K562 (cell line): ENCODE results near the gene SMG5. TPM values are rescaled to one million over a fixed set of nuclear protein-coding genes. Genes with fewer than 3 reads are reported as not detected.

ENCODE experiments used
- ATAC-seq: fragments of 200-7000 bp; cut with Tn5 transposase; 3 replicates; pipeline ENCODE4 v1.9.1; 2020; ENCODE audit warnings: moderate library complexity
- BruUV-seq: library from RNA; stranded (reverse); fragments of 400-500 nt; replicated peaks from 2 replicates; lab custom pipeline; 2021; lab: Mats Ljungman, UMichigan
- CTCF ChIA-PET: fragments of 300-600 bp; formaldehyde crosslinking; extraction: SDS; loops from one replicate; lab custom pipeline; 2021; ENCODE audit warnings: low intra/inter-chr PET ratio; lab: Yijun Ruan, JAX
- POLR2A ChIA-PET: fragments of 300-600, 350-650 bp; sonication (Branson Sonifier 250); formaldehyde crosslinking; extraction: SDS; loops from one replicate; lab custom pipeline; 2021; ENCODE audit warnings: antibody characterized with exemption, inconsistent platforms; lab: Yijun Ruan, JAX
- DNase-seq, 4 experiments: peaks; one replicate each; pipeline versions ENCODE4 v3.0.0 to v3.0.0-alpha.2; 2011 to 2018; ENCODE audit warnings: low spot score in 3 of 4, mixed read lengths in 3 of 4; ENCODE audit errors: extremely low read depth in 1 of 4
- FAIRE-seq: peaks from 2 replicates; lab custom pipeline; 2011; peaks lifted over from hg19 to GRCh38; lab: Jason Lieb, UNC
- H2AFZ ChIP-seq: 2 replicates; pipeline ENCODE4 v1.6.0; 2011; ENCODE audit warnings: low read depth, low read length, control low read depth, inconsistent platforms
- H3K27ac ChIP-seq: fragments of 200-600 bp; 3 replicates; pipeline ENCODE4 v1.8.0; 2011; ENCODE audit warnings: low read depth, mild to moderate bottlenecking, control low read depth, inconsistent platforms, low read length, moderate library complexity, mixed read lengths; ENCODE audit errors: extremely low read depth
- H3K27me3 ChIP-seq, 2 experiments: fragments of 300-600 bp in 1 of 2; 2 replicates in 1 of 2; 3 replicates in 1 of 2; pipeline versions ENCODE4 v1.6.0 to v1.8.0; 2011; ENCODE audit warnings: inconsistent platforms in 2 of 2, low read length in 2 of 2, mild to moderate bottlenecking in 1 of 2, mixed read lengths in 1 of 2, moderate library complexity in 1 of 2; ENCODE audit not compliant: control insufficient read depth in 2 of 2, insufficient read depth in 2 of 2
- H3K36me3 ChIP-seq: fragments of 300-600 bp; 3 replicates; pipeline ENCODE4 v1.8.0; 2011; ENCODE audit warnings: mild to moderate bottlenecking, low read length, inconsistent platforms; ENCODE audit not compliant: control insufficient read depth, insufficient read depth
- H3K4me1 ChIP-seq, 2 experiments: fragments of 200-600 bp in 1 of 2; replicated peaks in 1 of 2; 2 replicates in 1 of 2; 3 replicates in 1 of 2; pipeline versions ENCODE4 v1.5.1 to v1.8.0; 2011; ENCODE audit warnings: inconsistent platforms in 2 of 2, low read length in 2 of 2, mild to moderate bottlenecking in 1 of 2, mixed read lengths in 1 of 2, moderate library complexity in 1 of 2; ENCODE audit not compliant: control insufficient read depth in 2 of 2, insufficient read depth in 2 of 2
- H3K4me2 ChIP-seq: 2 replicates; pipeline ENCODE4 v1.6.1; 2011; ENCODE audit warnings: low read length, control low read depth, inconsistent platforms, mixed read lengths; ENCODE audit not compliant: insufficient read depth
- H3K4me3 ChIP-seq: fragments of 200-600 bp; sonication (generic), shearing (Covaris generic); 2 replicates; pipeline ENCODE4 v1.5.1; 2016; ENCODE audit warnings: control low read depth, inconsistent platforms
- H3K79me2 ChIP-seq: fragments of 200-600 bp; 3 replicates; pipeline ENCODE4 v1.8.0; 2011; ENCODE audit warnings: low read length, inconsistent platforms; ENCODE audit not compliant: control insufficient read depth, insufficient read depth
- H3K9ac ChIP-seq, 2 experiments: 2 replicates each; pipeline versions ENCODE4 v1.6.0 to v1.6.1; 2011; ENCODE audit warnings: low read depth in 2 of 2, low read length in 2 of 2, control low read depth in 1 of 2, inconsistent platforms in 1 of 2, mild to moderate bottlenecking in 1 of 2, mixed read lengths in 1 of 2; ENCODE audit not compliant: insufficient read depth in 1 of 2
- H3K9me1 ChIP-seq: one replicate; pipeline ENCODE4 v1.6.0; 2011; ENCODE audit warnings: inconsistent platforms, mild to moderate bottlenecking, low read length, moderate library complexity; ENCODE audit not compliant: control insufficient read depth, insufficient read depth
- H3K9me3 ChIP-seq: replicated peaks from 2 replicates; pipeline ENCODE4 v1.5.1; 2011; ENCODE audit warnings: low read depth, low read length, inconsistent platforms; ENCODE audit not compliant: control insufficient read depth, insufficient read depth
- H4K20me1 ChIP-seq: replicated peaks from 2 replicates; pipeline ENCODE4 v1.6.1; 2011; ENCODE audit warnings: low read length, inconsistent platforms, mixed read lengths; ENCODE audit not compliant: control insufficient read depth, insufficient read depth
- HNRNPLL ChIP-seq: fragments of 200-400 bp; formaldehyde crosslinking; IDR thresholded peaks from 2 replicates; pipeline ENCODE4 v1.6.1; 2017; ENCODE audit warnings: low read length, low read depth, mild to moderate bottlenecking; ENCODE audit not compliant: poor library complexity, severe bottlenecking
- KAT8 ChIP-seq: fragments of 450-650 bp; IDR thresholded peaks from 2 replicates; pipeline ENCODE4 v1.6.1; 2016; ENCODE audit warnings: low read depth, mild to moderate bottlenecking
- MAFG ChIP-seq: fragments of 450-650 bp; conservative IDR thresholded peaks from 2 replicates; pipeline ENCODE4 v1.6.1; 2016; ENCODE audit warnings: missing genetic modification characterization, missing compliant biosample characterization
- MAZ ChIP-seq, 2 experiments: fragments of 450-650 bp in 1 of 2; sonication (generic) in 1 of 2; formaldehyde crosslinking; IDR thresholded peaks in 1 of 2; conservative IDR thresholded peaks in 1 of 2; 2 replicates each; pipeline versions ENCODE4 v1.4.0 to v1.5.0; 2020; ENCODE audit warnings: mild to moderate bottlenecking in 1 of 2, missing genetic modification reagents in 1 of 2
- MTA1 ChIP-seq: fragments of 450-650 bp; IDR thresholded peaks from 2 replicates; pipeline ENCODE4 v1.6.1; 2017; ENCODE audit warnings: borderline replicate concordance
- WGBS: fragments of 100-300 bp; shearing (Covaris generic); methylation state at CpG from one replicate; pipeline ENCODE4 v1.1.6; 2016; ENCODE audit warnings: low coverage, mixed read lengths; ENCODE audit not compliant: insufficient coverage; ENCODE audit errors: missing lambda C conversion rate; 5-methylcytosine and 5-hydroxymethylcytosine counted together
- in situ Hi-C: fragments of 300-500 bp; cut with MboI; formaldehyde crosslinking; loops from 4 replicates; pipeline ENCODE4 v1.15.0; 2018; ENCODE audit warnings: inconsistent platforms, mixed read lengths
- intact Hi-C: fragments of 100-400 bp; cut with micrococcal nuclease; formaldehyde crosslinking; loops from 2 replicates; pipeline ENCODE4 v1.14.2; 2022
- polyA plus RNA-seq, 8 experiments: library from polyadenylated mRNA; depleted of rRNA in 4 of 8; stranded (reverse) in 5 of 8; unstranded in 3 of 8; fragments of >200 nt; fragmentation: Nextera tagmentation in 2 of 8; fragmentation: Illumina TruSeq in 1 of 8; extraction: Ambion mirVana in 2 of 8; extraction: Trizol in 1 of 8; gene quantifications; 2 replicates each; pipeline versions ENCODE4 v1.2.1 to v1.2.3, GENCODE V29; 2011 to 2014; ENCODE audit warnings: inconsistent platforms in 1 of 8, missing spikeins in 1 of 8
- total RNA-seq, 7 experiments: library from RNA; depleted of rRNA in 6 of 7; stranded (reverse); fragments of >200 nt in 6 of 7; fragmentation: Illumina TruSeq in 2 of 7; extraction: Trizol in 2 of 7; gene quantifications; 2 replicates each; pipeline versions ENCODE4 v1.2.1 to v1.2.3, GENCODE V29; 2011 to 2021; ENCODE audit warnings: low replicate concordance in 1 of 7

The SMG5 gene
- total and polyA plus RNA-seq, 9 of the 15 experiments (the other 6 are each of a cell fraction or from before 2014, with no cell fraction given) = 1.4 to 85.9 (median 53.0) TPM

- TF ChIP-seq MAZ (CRISPR knock-in tag; conservative IDR thresholded peaks at IDR 0.05 in 1 of 2, IDR thresholded peaks at IDR 0.05 in 1 of 2) = no peak
- TF ChIP-seq KAT8 = no peak
- no peak for TF ChIP-seq MTA1
Measured at GRCh38 chr1:156232201-156232894, 50.3 kb downstream of the SMG5 start (continued).

GRCh38 chr1:156230473-156230837 lies 52.2 kb downstream of the SMG5 start:
- intact Hi-C loops (loop anchor here (5.0 kb wide), 1 partner anchor 217 kb away; no protein-coding TSS in a partner anchor), in situ Hi-C loops (loop anchor here (5.0 kb wide), 1 partner anchor 83 kb away; no protein-coding TSS in a partner anchor)
- no peak overlapping the region for H2AFZ ChIP-seq
- peaks cover 31% of the 10 kb centered on the region; the same call in 2 of the 3 replicates for H3K36me3 ChIP-seq
- no peak overlapping the region for H3K4me3 ChIP-seq
- H3K9me1 ChIP-seq = no peaks in the 10 kb centered on the region
- ATAC-seq (peak; percentile 25; the same call in 2 of the 3 replicates), FAIRE-seq (no peak), DNase-seq (no peak)
- ChIA-PET CTCF (no interaction called here), POLR2A (interaction anchor here (0.6 to 1.2 kb wide), 6 partner anchors 13 to 102 kb away, joined by 3 read pairs; no protein-coding TSS in a partner anchor)
- 0 out of 2 replicates have a peak, but pooled peaks have one; percentile 2 for TF ChIP-seq MAFG (tag)
- no peak for TF ChIP-seq HNRNPLL
- no TSS peak for BruUV-seq
- no peak overlapping the region for H3K27ac ChIP-seq
- 20% methylated on average over 1 of the region's 1 CpG for WGBS
- H4K20me1 ChIP-seq = no peaks in the 10 kb centered on the region
- H3K4me1 ChIP-seq = peaks cover 9 to 14% of the 10 kb centered on the region in 2 experiments; a peak in 4 of 5 replicates
- H3K9me3 ChIP-seq = no peaks in the 10 kb centered on the region
- H3K9ac ChIP-seq = no peak overlapping the region
- no peaks in the 10 kb centered on the region for H3K79me2 ChIP-seq
- H3K4me2 ChIP-seq = no peak overlapping the region
- H3K27me3 ChIP-seq = no peaks in the 10 kb centered on the region
